Endothelial cell of umbilical vein (primary cell): Measurements from ENCODE around the gene MID2. TPM values are rescaled to one million over a fixed set of nuclear protein-coding genes. Genes with fewer than 3 reads are reported as not detected.

ENCODE experiments used
- BruUV-seq: library from RNA; stranded (reverse); fragments of 400-500 nt; replicated peaks from 2 replicates; lab custom pipeline; 2021; lab: Mats Ljungman, UMichigan
- CTCF ChIA-PET: fragments of 300-600, 350-600 bp; sonication (Branson Sonifier 250); formaldehyde crosslinking; loops from one replicate; lab custom pipeline; 2021; ENCODE audit warnings: antibody characterized with exemption, inconsistent platforms; lab: Charles Lee
- POLR2A ChIA-PET: fragments of 300-600, 350-600 bp; sonication (Branson Sonifier 250); formaldehyde crosslinking; loops from one replicate; lab custom pipeline; 2021; ENCODE audit warnings: antibody characterized with exemption, inconsistent platforms; lab: Charles Lee
- DNase-seq: peaks from one replicate; pipeline ENCODE4 v3.0.0-alpha.2; 2011; ENCODE audit warnings: low read depth, low spot score
- FAIRE-seq: peaks from 2 replicates; lab custom pipeline; 2011; peaks lifted over from hg19 to GRCh38; lab: Jason Lieb, UNC
- H2AFZ ChIP-seq: 2 replicates; pipeline ENCODE4 v1.6.0; 2012; ENCODE audit warnings: low read depth, low read length, control low read depth, inconsistent platforms
- H3K27ac ChIP-seq: 2 replicates; pipeline ENCODE4 v1.5.1; 2011; ENCODE audit warnings: low read depth, mild to moderate bottlenecking, control low read depth, low read length, moderate library complexity; ENCODE audit not compliant: insufficient read depth
- H3K27me3 ChIP-seq, 2 experiments: 2 replicates each; pipeline versions ENCODE4 v1.6.0 to v1.6.1; 2011; ENCODE audit warnings: low read length in 2 of 2, mixed read lengths in 1 of 2; ENCODE audit not compliant: control insufficient read depth in 2 of 2, insufficient read depth in 2 of 2
- H3K36me3 ChIP-seq, 2 experiments: 2 replicates in 1 of 2; 3 replicates in 1 of 2; pipeline ENCODE4 v1.5.1; 2011; ENCODE audit warnings: low read length in 2 of 2, mild to moderate bottlenecking in 1 of 2, moderate library complexity in 1 of 2; ENCODE audit not compliant: control insufficient read depth in 2 of 2, insufficient read depth in 2 of 2; ENCODE audit errors: extremely low read depth in 1 of 2
- H3K4me1 ChIP-seq: 3 replicates; pipeline ENCODE4 v1.5.1; 2011; ENCODE audit warnings: mild to moderate bottlenecking, low read length; ENCODE audit not compliant: control insufficient read depth, insufficient read depth; ENCODE audit errors: extremely low read depth
- H3K4me2 ChIP-seq: 2 replicates; pipeline ENCODE4 v1.6.1; 2011; ENCODE audit warnings: low read length, control low read depth, mixed read lengths; ENCODE audit not compliant: insufficient read depth
- H3K4me3 ChIP-seq, 3 experiments: fragments of 200-600 bp in 1 of 3; sonication (generic), shearing (Covaris generic) in 1 of 3; replicated peaks in 1 of 3; 2 replicates each; pipeline ENCODE4 v1.5.1; 2011 to 2016; ENCODE audit warnings: control low read depth in 3 of 3, low read length in 3 of 3, mild to moderate bottlenecking in 2 of 3, inconsistent platforms in 1 of 3, low read depth in 1 of 3, moderate library complexity in 1 of 3; ENCODE audit not compliant: insufficient read depth in 1 of 3
- H3K79me2 ChIP-seq: 2 replicates; pipeline ENCODE4 v1.6.0; 2012; ENCODE audit warnings: low read length, inconsistent platforms; ENCODE audit not compliant: control insufficient read depth, insufficient read depth
- H3K9ac ChIP-seq: replicated peaks from 2 replicates; pipeline ENCODE3; 2011; ENCODE audit warnings: low read length, control low read depth; ENCODE audit not compliant: insufficient read depth; ENCODE audit errors: extremely low read depth
- H3K9me1 ChIP-seq: replicated peaks from 3 replicates; pipeline ENCODE4 v1.6.0; 2011; ENCODE audit warnings: mild to moderate bottlenecking, low read length; ENCODE audit not compliant: control insufficient read depth, insufficient read depth; ENCODE audit errors: extremely low read depth
- H3K9me3 ChIP-seq: replicated peaks from 2 replicates; pipeline ENCODE4 v1.5.1; 2012; ENCODE audit warnings: low read length, inconsistent platforms; ENCODE audit not compliant: control insufficient read depth, insufficient read depth
- H4K20me1 ChIP-seq: replicated peaks from 2 replicates; pipeline ENCODE3; 2011; ENCODE audit warnings: mild to moderate bottlenecking, low read length; ENCODE audit not compliant: control insufficient read depth, insufficient read depth; ENCODE audit errors: extremely low read depth
- CTCF ChIP-seq, 2 donors: IDR thresholded peaks; 1 replicate in 1 of 2; 2 replicates in 1 of 2; pipeline ENCODE4 v1.5.1; 2011; ENCODE audit warnings: low read length in 2 of 2, mild to moderate bottlenecking in 2 of 2, moderate library complexity in 2 of 2, control low read depth in 1 of 2, inconsistent platforms in 1 of 2, low read depth in 1 of 2; ENCODE audit not compliant: insufficient read depth in 1 of 2; ENCODE audit errors: extremely low read depth in 1 of 2
- EZH2 ChIP-seq: IDR thresholded peaks from 2 replicates; pipeline ENCODE4 v1.6.1; 2012; ENCODE audit warnings: borderline replicate concordance, low read depth, mild to moderate bottlenecking, moderate library complexity, low read length, inconsistent platforms; ENCODE audit not compliant: severe bottlenecking
- FOS ChIP-seq: IDR thresholded peaks from 2 replicates; pipeline ENCODE4 v1.6.1; 2011; ENCODE audit warnings: mild to moderate bottlenecking, low read length, moderate library complexity, borderline replicate concordance; ENCODE audit not compliant: insufficient read depth
- GATA2 ChIP-seq: IDR thresholded peaks from 2 replicates; pipeline ENCODE4 v1.7.0; 2011; ENCODE audit warnings: low read depth, mild to moderate bottlenecking, moderate library complexity, mixed read lengths, low read length; ENCODE audit not compliant: insufficient read length, insufficient read depth
- JUN ChIP-seq: IDR thresholded peaks from 2 replicates; pipeline ENCODE4 v1.6.1; 2011; ENCODE audit warnings: borderline replicate concordance, low read depth; ENCODE audit not compliant: insufficient read length, insufficient read depth
- MAX ChIP-seq: IDR thresholded peaks from 2 replicates; pipeline ENCODE4 v1.6.1; 2011; ENCODE audit not compliant: insufficient read depth, insufficient read length
- MYC ChIP-seq: IDR thresholded peaks from one replicate; pipeline ENCODE4 v1.6.1; 2011; ENCODE audit warnings: mild to moderate bottlenecking, low read depth, low read length
- POLR2A ChIP-seq: IDR thresholded peaks from 2 replicates; pipeline ENCODE4 v1.6.1; 2012; ENCODE audit warnings: low read depth, mild to moderate bottlenecking, control low read depth, low read length
- POLR2AphosphoS5 ChIP-seq: IDR thresholded peaks from 2 replicates; pipeline ENCODE4 v1.6.1; 2012; ENCODE audit warnings: low read depth, mild to moderate bottlenecking, control low read depth, low read length, moderate library complexity; ENCODE audit not compliant: insufficient read depth
- dilution Hi-C: fragments of 300-500 bp; cut with MboI; formaldehyde crosslinking; loops from one replicate; pipeline ENCODE4 v1.15.0; 2019; ENCODE audit warnings: low sequenced_read_pairs; ENCODE audit not compliant: extremely low pct_ligation_motif_present
- intact Hi-C: fragments of 100-400 bp; cut with micrococcal nuclease; formaldehyde crosslinking; loops from one replicate; pipeline ENCODE4 v1.10.0; 2022
- polyA plus RNA-seq, 4 experiments: library from polyadenylated mRNA; depleted of rRNA in 3 of 4; stranded (reverse) in 3 of 4; unstranded in 1 of 4; fragments of >200 nt; gene quantifications; 2 replicates each; pipeline versions ENCODE4 v1.2.1 to v1.2.3, GENCODE V29; 2011 to 2012; ENCODE audit warnings: missing spikeins in 1 of 4
- total RNA-seq: library from RNA; stranded (reverse); gene quantifications from 2 replicates; pipeline ENCODE4 v1.2.3, GENCODE V29; 2021

MID2 gene
- total and polyA plus RNA-seq, 2 donors (not counting 3 experiments of a cell fraction or from before 2014, with no cell fraction given) = 16.4 to 25.3 TPM

GRCh38 chrX:107935200-107935599 lies 109.5 kb downstream of the MID2 start:
- intact Hi-C loops (no loop called here), dilution Hi-C loops (no loop called here)
- TF ChIP-seq MAX = no peak
- no peak for TF ChIP-seq JUN
- no peak for TF ChIP-seq POLR2AphosphoS5
- no peak for TF ChIP-seq GATA2
- TF ChIP-seq MYC = no peak
- TF ChIP-seq CTCF (IDR thresholded peaks at IDR 0.05; ENCODE audit: extremely low read depth in 1 of 2, insufficient read depth in 1 of 2, low read depth in 1 of 2, low read length in 2 of 2) = no peak
- TF ChIP-seq EZH2 = no peak
- TF ChIP-seq POLR2A = no peak
- TF ChIP-seq FOS = no peak
- Histone ChIP-seq H4K20me1 (no peaks in the 10 kb centered on the region), H3K27ac (no peak overlapping the region), H3K4me3 (no peak overlapping the region), H3K9me1 (no peaks in the 10 kb centered on the region), H3K9me3 (no peaks in the 10 kb centered on the region), H3K4me1 (peaks cover 7% of the 10 kb centered on the region), H2AFZ (no peak overlapping the region), H3K27me3 (no peaks in the 10 kb centered on the region), H3K79me2 (no peaks in the 10 kb centered on the region), H3K36me3 (no peaks in the 10 kb centered on the region), H3K9ac (no peak overlapping the region), H3K4me2 (no peak overlapping the region)
- no peak for FAIRE-seq
- ChIA-PET CTCF (no interaction called here), POLR2A (no interaction called here)
- peak; percentile 9 for DNase-seq
- BruUV-seq = no TSS peak
